Activated CD4-positive, alpha-beta T cell treated with anti-CD3 and anti-CD28 coated beads, Interleukin-2, amount 10 ng/mL, durations not matched to agents 7 days and 5 days (primary cell): ENCODE measurements around the gene AHNAK2. TPM values are rescaled to one million over a fixed set of nuclear protein-coding genes. Genes with fewer than 3 reads are reported as not detected.
A peak's percentile ranks its signal among the peaks of the same experiment; 100 is the strongest.

Experiments used
- CTCF ChIA-PET: fragments of 350-600 bp; sonication (Branson Sonifier 250); formaldehyde crosslinking; loops from one replicate; lab custom pipeline; 2021; ENCODE audit warnings: antibody characterized with exemption; lab: Charles Lee
- POLR2A ChIA-PET: fragments of 350-600 bp; sonication (Branson Sonifier 250); formaldehyde crosslinking; loops from one replicate; lab custom pipeline; 2021; ENCODE audit warnings: antibody characterized with exemption; lab: Charles Lee
- DNase-seq: peaks from one replicate; pipeline ENCODE4 v3.0.0-alpha.2; 2020
- H3K27ac Mint-ChIP-seq: one replicate; pipeline ENCODE4 v1.8.0; 2021; ENCODE audit warnings: mild to moderate bottlenecking, moderate library complexity, mixed read lengths
- H3K27me3 Mint-ChIP-seq: one replicate; pipeline ENCODE4 v1.8.0; 2021; ENCODE audit warnings: mixed read lengths
- H3K36me3 Mint-ChIP-seq: one replicate; pipeline ENCODE4 v1.8.0; 2021; ENCODE audit warnings: low read depth, mixed read lengths
- H3K4me1 Mint-ChIP-seq: one replicate; pipeline ENCODE4 v1.8.0; 2021; ENCODE audit warnings: mixed read lengths
- H3K4me3 Mint-ChIP-seq: one replicate; pipeline ENCODE4 v1.8.0; 2021; ENCODE audit warnings: mild to moderate bottlenecking, moderate library complexity, mixed read lengths
- H3K9me3 Mint-ChIP-seq: one replicate; pipeline ENCODE4 v1.8.0; 2021; ENCODE audit warnings: mixed read lengths
- total RNA-seq, 2 experiments: library from RNA; stranded (reverse); gene quantifications; one replicate each; pipeline ENCODE4 v1.2.3, GENCODE V29; 2021

Gene AHNAK2
- total RNA-seq, 2 experiments from 2014 or later, result not detected

DNA sequence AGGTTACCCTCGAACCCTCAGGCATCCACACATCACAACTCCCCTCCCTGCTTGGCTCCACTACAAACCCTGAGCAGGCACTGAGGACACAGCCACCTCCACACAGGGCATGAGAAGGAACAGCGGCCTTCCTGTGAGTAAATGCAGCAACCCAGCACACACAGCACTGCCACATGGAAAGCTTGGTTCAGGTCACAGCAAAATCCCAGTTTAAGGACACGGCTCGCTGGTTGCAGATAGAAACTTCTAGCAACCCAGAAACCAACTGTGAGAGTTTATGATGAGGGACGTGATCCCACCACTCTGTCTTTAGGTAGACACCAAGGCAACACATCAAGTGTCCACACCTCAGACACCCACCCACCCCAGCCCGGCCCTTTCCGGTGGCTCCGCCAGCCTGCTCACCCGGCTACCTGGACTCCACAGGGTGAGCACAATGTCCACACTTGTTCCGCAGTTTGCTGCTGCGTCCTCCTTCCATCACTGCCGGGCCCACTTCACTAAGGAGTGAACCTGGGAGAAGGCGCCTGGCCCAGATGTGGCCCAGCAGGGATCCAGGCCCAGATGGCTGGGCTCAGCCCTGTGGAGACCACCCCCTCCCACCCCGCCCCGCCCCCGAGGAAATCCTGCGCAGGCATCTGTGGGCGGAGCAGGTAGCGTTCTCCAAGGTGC lies 29.6 kb upstream of the AHNAK2 start:
- Mint-ChIP-seq H3K36me3 (peaks cover 39% of the 10 kb centered on the region), H3K27ac (no peak overlapping the region), H3K27me3 (no peaks in the 10 kb centered on the region), H3K9me3 (no peaks in the 10 kb centered on the region), H3K4me3 (no peak overlapping the region), H3K4me1 (peaks cover 4% of the 10 kb centered on the region)
- ChIA-PET POLR2A (interaction anchor here (0.7 kb wide), 1 partner anchor 364 kb away, joined by 3 read pairs; no protein-coding TSS in a partner anchor), CTCF (interaction anchor here (4.2 kb wide), 1 partner anchor 11 kb away, joined by 21 read pairs; the partner anchor contains the start of gene CDCA4)
- no peak for DNase-seq

GRCh38 chr14:105006831-105007592 lies 28.8 kb upstream of the AHNAK2 start:
- Mint-ChIP-seq H3K27ac (no peak overlapping the region), H3K27me3 (no peaks in the 10 kb centered on the region)

GRCh38 chr14:105005929-105006830 lies 28.0 kb upstream of the AHNAK2 start:
- ChIA-PET POLR2A (no interaction called here), CTCF (interaction anchor here (0.6 to 4.2 kb wide), 3 partner anchors 13 to 52 kb away, joined by 3 to 21 read pairs (median 5); partner anchors contain the start of gene CDCA4)
- H3K36me3 Mint-ChIP-seq, result peaks cover 35% of the 10 kb centered on the region
- H3K27ac Mint-ChIP-seq, result no peak overlapping the region
- no peaks in the 10 kb centered on the region for H3K27me3 Mint-ChIP-seq
- no peak overlapping the region for H3K4me3 Mint-ChIP-seq
- no peak for DNase-seq
- H3K4me1 Mint-ChIP-seq, result peaks cover 2% of the 10 kb centered on the region
- H3K9me3 Mint-ChIP-seq, result no peaks in the 10 kb centered on the region

More at GRCh38 chr14:105006831-105007592, 28.8 kb upstream of the AHNAK2 start:
- no peaks in the 10 kb centered on the region for H3K9me3 Mint-ChIP-seq
- peaks cover 2% of the 10 kb centered on the region for H3K4me1 Mint-ChIP-seq
- H3K36me3 Mint-ChIP-seq, result peaks cover 34% of the 10 kb centered on the region
- DNase-seq, result no peak
- H3K4me3 Mint-ChIP-seq, result no peak overlapping the region
- CTCF ChIA-PET, result interaction anchor here (1.3 to 4.2 kb wide), 2 partner anchors 12 to 39 kb away, joined by 5 to 21 read pairs; partner anchors contain the start of gene CDCA4
- POLR2A ChIA-PET, result interaction anchor here (0.7 kb wide), 1 partner anchor 363 kb away, joined by 3 read pairs; no protein-coding TSS in a partner anchor

DNA sequence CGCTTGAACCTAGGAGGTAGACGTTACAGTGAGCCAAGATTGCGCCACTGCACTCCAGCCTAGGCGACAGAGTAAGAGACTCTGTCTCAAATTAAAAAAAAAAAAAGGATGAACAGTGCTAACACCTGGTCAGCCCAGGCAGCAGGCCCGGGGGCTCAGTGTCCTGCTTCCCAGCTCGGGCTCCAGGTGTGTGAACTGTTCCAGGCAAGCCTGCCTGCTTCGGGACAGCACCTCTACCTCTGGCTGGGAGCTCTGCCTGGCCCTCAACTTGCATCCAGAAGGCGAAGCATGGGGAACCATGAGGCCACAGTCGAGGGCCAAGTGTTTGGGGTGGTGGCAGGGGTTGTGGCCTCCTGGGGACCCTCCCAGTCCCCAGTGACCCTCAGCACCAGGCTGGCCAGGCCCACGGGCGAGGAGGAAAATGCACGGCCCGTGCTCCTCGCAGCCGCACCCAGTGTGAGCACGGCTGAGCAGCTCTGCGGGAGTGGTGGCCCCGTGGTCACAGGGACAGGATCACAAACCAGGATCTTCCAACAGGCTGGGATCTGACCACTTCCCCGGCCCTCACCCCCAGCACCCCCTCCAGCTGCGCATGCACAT lies 27.3 kb upstream of the AHNAK2 start:
- Mint-ChIP-seq H3K27me3 (no peaks in the 10 kb centered on the region), H3K4me3 (no peak overlapping the region), H3K27ac (peak overlapping the region; percentile 13), H3K9me3 (no peaks in the 10 kb centered on the region), H3K36me3 (peaks cover 33% of the 10 kb centered on the region), H3K4me1 (peaks cover 2% of the 10 kb centered on the region)
- no peak for DNase-seq
- ChIA-PET POLR2A (no interaction called here), CTCF (interaction anchor here (0.6 to 4.2 kb wide), 4 partner anchors 13 to 52 kb away, joined by 3 to 21 read pairs (median 8); partner anchors contain the start of gene CDCA4)

DNA sequence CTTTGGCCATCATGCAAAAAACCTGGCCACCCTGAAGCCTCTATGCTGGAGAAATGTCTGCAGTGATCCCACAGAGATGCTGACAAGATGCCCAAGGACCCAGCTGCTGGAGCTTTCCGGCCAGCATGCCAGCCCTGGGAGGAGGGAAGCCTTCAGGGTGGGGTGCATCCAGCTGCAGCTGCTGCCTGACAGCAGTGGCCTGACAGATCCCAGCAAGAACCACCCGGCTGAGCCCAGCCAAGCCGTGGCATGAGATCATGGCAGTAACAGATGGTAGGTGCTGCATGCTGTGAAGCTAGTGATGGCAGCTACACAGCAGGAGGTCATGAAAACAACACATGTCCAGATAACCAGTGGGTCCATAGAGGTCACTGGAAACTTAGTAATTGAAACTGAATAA lies 21.2 kb upstream of the AHNAK2 start:
- Mint-ChIP-seq H3K4me1 (no peaks in the 10 kb centered on the region), H3K9me3 (peaks cover 3% of the 10 kb centered on the region), H3K4me3 (no peak overlapping the region), H3K27me3 (no peaks in the 10 kb centered on the region), H3K36me3 (peaks cover 4% of the 10 kb centered on the region), H3K27ac (no peak overlapping the region)
- CTCF ChIA-PET, result interaction anchor here (0.6 to 2.2 kb wide), 5 partner anchors 10 to 1528 kb away, joined by 3 to 11 read pairs (median 3); partner anchors contain the start of gene CDCA4
- POLR2A ChIA-PET, result interaction anchor here (0.7 kb wide), 1 partner anchor 59 kb away, joined by 3 read pairs; no protein-coding TSS in a partner anchor
- DNase-seq, result no peak

DNA sequence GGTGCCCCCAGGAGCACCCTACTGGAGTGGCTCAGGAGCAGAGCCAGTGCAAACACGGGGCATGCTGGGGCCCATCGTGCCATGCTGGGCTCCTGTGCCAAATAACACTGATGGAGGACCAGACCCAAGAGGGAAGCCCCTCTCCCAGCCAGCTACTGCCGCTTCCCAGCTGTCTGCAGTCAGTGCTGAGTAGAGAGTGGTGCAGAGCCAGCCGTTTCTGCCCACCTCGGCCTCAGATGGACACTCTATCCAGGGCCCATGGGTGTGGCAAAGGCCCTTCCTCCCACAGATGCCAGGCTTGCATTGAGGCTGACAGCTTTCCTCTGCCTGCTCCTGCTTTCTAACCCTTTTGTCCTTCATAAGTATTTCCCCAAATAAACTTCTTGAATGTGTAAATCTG lies 20.6 kb upstream of the AHNAK2 start:
- no peak overlapping the region for H3K27ac Mint-ChIP-seq
- H3K36me3 Mint-ChIP-seq, result peaks cover 4% of the 10 kb centered on the region
- ChIA-PET POLR2A (no interaction called here), CTCF (interaction anchor here (1.1 to 2.2 kb wide), 3 partner anchors 9 to 47 kb away, joined by 3 to 11 read pairs (median 5); partner anchors contain the start of gene CDCA4)
- no peak overlapping the region for H3K4me3 Mint-ChIP-seq
- peaks cover 3% of the 10 kb centered on the region for H3K9me3 Mint-ChIP-seq
- no peaks in the 10 kb centered on the region for H3K27me3 Mint-ChIP-seq
- H3K4me1 Mint-ChIP-seq, result no peaks in the 10 kb centered on the region
- no peak for DNase-seq

GRCh38 chr14:104996483-104996882 lies 18.3 kb upstream of the AHNAK2 start:
- peaks cover 2% of the 10 kb centered on the region for H3K36me3 Mint-ChIP-seq

DNA sequence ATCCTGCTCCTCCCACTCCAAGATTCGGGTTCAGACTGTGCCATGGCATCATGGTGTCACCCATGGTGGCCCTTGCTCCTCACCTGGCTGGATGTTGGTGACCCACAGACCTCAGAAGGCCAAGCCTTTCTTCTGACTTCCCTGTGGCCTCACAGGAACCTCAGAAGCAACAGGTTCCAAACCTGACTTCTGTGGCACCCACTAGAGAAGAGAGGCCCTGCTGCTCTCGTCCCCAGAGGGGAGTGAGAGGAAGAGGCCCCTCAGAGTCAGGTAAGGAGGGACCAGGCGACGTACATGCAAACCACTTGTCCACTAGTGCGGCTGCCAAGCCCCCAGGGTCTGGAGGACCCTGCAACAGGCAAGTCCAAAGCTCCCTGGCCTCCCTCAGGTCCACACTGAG lies 17.9 kb upstream of the AHNAK2 start:
- Mint-ChIP-seq H3K27ac (no peak overlapping the region), H3K27me3 (no peaks in the 10 kb centered on the region), H3K9me3 (peaks cover 3% of the 10 kb centered on the region), H3K4me1 (no peaks in the 10 kb centered on the region), H3K4me3 (no peak overlapping the region), H3K36me3 (peaks cover 2% of the 10 kb centered on the region)
- POLR2A ChIA-PET, result no interaction called here
- DNase-seq, result no peak
- CTCF ChIA-PET, result interaction anchor here (1.1 kb wide), 2 partner anchors 20 to 23 kb away, joined by 3 to 4 read pairs; no protein-coding TSS in a partner anchor

More at GRCh38 chr14:104996483-104996882, 18.3 kb upstream of the AHNAK2 start:
- ChIA-PET POLR2A (no interaction called here), CTCF (interaction anchor here (1.1 kb wide), 2 partner anchors 19 to 23 kb away, joined by 3 to 4 read pairs; no protein-coding TSS in a partner anchor)
- Mint-ChIP-seq H3K27ac (no peak overlapping the region), H3K9me3 (peaks cover 3% of the 10 kb centered on the region), H3K27me3 (no peaks in the 10 kb centered on the region), H3K4me3 (no peak overlapping the region), H3K4me1 (no peaks in the 10 kb centered on the region)
- DNase-seq, result no peak

DNA sequence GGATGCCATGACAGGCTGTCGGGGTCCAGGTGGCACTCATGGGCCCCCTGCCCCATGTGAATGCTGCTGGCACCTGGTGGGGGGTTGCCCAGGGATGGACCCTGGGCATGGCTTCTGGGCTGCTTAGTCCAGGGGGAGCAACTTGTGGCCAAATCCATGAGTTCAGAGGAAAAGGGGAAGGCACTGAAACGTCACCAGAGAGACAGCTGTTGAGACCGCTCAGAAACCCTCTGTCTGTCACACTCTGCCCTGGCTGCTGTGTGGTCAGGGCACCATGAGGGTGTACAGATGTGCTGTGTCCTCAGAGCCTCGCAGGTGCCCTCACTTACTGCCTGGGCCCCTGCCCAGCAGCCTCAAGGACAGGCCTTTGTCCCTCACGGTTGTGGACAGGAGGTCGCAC lies 16.8 kb upstream of the AHNAK2 start:
- ChIA-PET POLR2A (no interaction called here), CTCF (interaction anchor here (1.2 to 1.6 kb wide), 2 partner anchors 20 to 51 kb away, joined by 3 to 5 read pairs; no protein-coding TSS in a partner anchor)
- no peaks in the 10 kb centered on the region for H3K4me1 Mint-ChIP-seq
- no peak overlapping the region for H3K27ac Mint-ChIP-seq
- no peaks in the 10 kb centered on the region for H3K27me3 Mint-ChIP-seq
- H3K9me3 Mint-ChIP-seq, result peaks cover 3% of the 10 kb centered on the region
- DNase-seq, result no peak
- H3K36me3 Mint-ChIP-seq, result no peaks in the 10 kb centered on the region
- H3K4me3 Mint-ChIP-seq, result no peak overlapping the region

DNA sequence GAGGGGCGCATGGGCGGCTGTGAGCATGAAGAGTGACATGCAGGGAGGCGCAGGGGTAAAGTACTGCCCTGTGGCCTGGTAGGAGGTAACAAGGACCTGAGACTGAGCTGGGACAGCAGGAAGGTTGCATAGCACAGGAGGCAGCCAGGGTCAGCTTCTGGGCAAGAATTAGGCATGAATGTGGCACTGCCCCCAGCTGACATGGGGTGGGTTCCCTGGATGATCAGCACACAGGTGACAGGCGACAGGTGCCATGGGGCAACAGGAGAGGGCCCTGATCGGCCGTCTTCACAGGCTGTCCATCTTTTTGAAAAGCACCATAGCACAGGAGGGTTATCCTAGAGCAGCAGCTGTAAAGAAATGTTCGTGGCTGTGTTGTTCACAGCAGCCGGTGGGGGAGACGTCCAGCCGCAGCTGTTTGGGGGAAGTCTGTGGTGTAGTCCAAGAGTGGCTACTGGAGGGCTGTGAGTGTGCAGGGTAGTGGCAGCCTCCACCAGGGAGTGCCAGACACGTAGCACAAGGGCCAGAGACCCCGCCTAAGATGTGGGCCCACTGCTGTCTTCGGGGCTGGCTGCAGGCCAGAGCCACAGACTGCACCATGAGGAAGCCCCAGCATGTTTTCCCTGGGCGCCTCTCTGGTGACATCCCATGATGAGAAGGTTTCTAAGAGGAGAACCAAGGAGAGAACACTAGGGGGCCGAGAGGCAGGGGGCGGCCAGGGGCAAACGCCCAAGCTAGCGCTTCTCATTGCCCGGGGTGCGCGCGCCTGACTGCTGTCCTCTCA lies 15.8 kb upstream of the AHNAK2 start:
- ChIA-PET CTCF (interaction anchor here (0.8 to 1.6 kb wide), 3 partner anchors 21 to 93 kb away, joined by 3 to 5 read pairs (median 3); no protein-coding TSS in a partner anchor), POLR2A (no interaction called here)
- Mint-ChIP-seq H3K27ac (no peak overlapping the region), H3K4me3 (no peak overlapping the region), H3K4me1 (no peaks in the 10 kb centered on the region), H3K36me3 (no peaks in the 10 kb centered on the region), H3K27me3 (no peaks in the 10 kb centered on the region), H3K9me3 (no peaks in the 10 kb centered on the region)
- DNase-seq, result no peak

GRCh38 chr14:104993306-104993705 lies 15.1 kb upstream of the AHNAK2 start:
- Mint-ChIP-seq H3K36me3 (no peaks in the 10 kb centered on the region), H3K27me3 (no peaks in the 10 kb centered on the region), H3K4me1 (no peaks in the 10 kb centered on the region), H3K9me3 (no peaks in the 10 kb centered on the region), H3K27ac (no peak overlapping the region), H3K4me3 (no peak overlapping the region)
- ChIA-PET POLR2A (no interaction called here), CTCF (interaction anchor here (0.8 to 1.6 kb wide), 3 partner anchors 22 to 94 kb away, joined by 3 to 5 read pairs (median 3); no protein-coding TSS in a partner anchor)
- no peak for DNase-seq
